Measurements from ENCODE around the gene KCNQ1. TPM values are rescaled to one million over a fixed set of nuclear protein-coding genes. Genes with fewer than 3 reads are reported as not detected.

Gene KCNQ1
- total and polyA plus RNA-seq, 2 of the 13 experiments (the other 11 are each of a cell fraction or from before 2014, with no cell fraction given): 0.02 to 0.08 TPM

DNA sequence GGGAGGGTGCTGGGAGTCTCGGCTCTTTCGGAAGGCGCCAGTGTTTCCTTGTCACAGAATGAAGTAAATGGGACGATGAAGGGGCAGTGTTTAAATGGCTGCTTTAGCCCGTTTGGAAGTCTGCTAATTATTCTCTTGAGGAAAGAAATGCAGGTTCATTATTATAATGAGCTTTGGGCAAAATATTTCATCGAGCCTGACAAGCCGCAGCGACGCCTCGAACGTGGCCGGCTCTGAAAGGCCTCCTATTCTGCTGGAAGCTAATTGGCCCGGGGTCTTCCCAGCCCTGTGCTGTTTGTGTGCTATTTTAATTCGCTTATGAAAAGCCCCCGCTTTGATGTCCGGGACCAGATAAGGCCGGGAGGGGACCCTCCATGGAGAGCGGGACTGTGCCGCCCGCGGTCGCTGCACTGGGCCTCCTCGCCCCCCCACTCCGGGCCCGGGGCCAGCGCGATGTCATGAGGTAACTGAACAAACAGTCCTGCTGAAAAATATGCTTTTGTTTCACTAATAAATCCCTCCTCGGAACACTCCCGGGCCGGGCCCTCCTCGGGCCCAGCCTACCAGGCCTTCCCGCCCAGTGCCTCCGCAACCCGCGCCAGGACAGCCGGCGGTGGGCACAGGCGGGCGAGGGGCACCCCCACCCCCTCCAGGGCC lies 362.3 kb downstream of the KCNQ1 start (continued):
- TF ChIP-seq, protein P1, sequence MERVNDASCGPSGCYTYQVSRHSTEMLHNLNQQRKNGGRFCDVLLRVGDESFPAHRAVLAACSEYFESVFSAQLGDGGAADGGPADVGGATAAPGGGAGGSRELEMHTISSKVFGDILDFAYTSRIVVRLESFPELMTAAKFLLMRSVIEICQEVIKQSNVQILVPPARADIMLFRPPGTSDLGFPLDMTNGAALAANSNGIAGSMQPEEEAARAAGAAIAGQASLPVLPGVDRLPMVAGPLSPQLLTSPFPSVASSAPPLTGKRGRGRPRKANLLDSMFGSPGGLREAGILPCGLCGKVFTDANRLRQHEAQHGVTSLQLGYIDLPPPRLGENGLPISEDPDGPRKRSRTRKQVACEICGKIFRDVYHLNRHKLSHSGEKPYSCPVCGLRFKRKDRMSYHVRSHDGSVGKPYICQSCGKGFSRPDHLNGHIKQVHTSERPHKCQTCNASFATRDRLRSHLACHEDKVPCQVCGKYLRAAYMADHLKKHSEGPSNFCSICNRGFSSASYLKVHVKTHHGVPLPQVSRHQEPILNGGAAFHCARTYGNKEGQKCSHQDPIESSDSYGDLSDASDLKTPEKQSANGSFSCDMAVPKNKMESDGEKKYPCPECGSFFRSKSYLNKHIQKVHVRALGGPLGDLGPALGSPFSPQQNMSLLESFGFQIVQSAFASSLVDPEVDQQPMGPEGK (CRISPR knock-in tag; IDR thresholded peaks at IDR 0.05): peak; percentile 75
- no peak for TF ChIP-seq ZNF234 (CRISPR knock-in tag; conservative IDR thresholded peaks at IDR 0.05)
- peak; percentile 23 for TF ChIP-seq HNRNPLL (IDR thresholded peaks at IDR 0.05; ENCODE audit: low read depth, low read length, poor library complexity, severe bottlenecking)
- TF ChIP-seq ZNF512 (CRISPR knock-in tag; IDR thresholded peaks at IDR 0.05): no peak
- 0 out of 2 replicates have a peak, but pooled peaks have one; percentile 8 for TF ChIP-seq BCL6 (CRISPR knock-in tag; IDR thresholded peaks at IDR 0.05)
- 0 out of 2 replicates have a peak, but pooled peaks have one; percentile 27 for TF ChIP-seq GATAD2A (CRISPR knock-in tag; IDR thresholded peaks at IDR 0.05)
- no peak for TF ChIP-seq MTF2 (CRISPR knock-in tag; IDR thresholded peaks at IDR 0.05; ENCODE audit: borderline replicate concordance)
- TF ChIP-seq CAMTA2 (CRISPR knock-in tag; IDR thresholded peaks at IDR 0.05; ENCODE audit: borderline replicate concordance): no peak
- TF ChIP-seq, protein P2, sequence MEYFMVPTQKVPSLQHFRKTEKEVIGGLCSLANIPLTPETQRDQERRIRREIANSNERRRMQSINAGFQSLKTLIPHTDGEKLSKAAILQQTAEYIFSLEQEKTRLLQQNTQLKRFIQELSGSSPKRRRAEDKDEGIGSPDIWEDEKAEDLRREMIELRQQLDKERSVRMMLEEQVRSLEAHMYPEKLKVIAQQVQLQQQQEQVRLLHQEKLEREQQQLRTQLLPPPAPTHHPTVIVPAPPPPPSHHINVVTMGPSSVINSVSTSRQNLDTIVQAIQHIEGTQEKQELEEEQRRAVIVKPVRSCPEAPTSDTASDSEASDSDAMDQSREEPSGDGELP (IDR thresholded peaks at IDR 0.05; ENCODE audit: borderline replicate concordance, low read depth): no peak
- TF ChIP-seq POLR2AphosphoS5 (IDR thresholded peaks at IDR 0.05; ENCODE audit: low read depth, low read length): no peak

Data from HepG2 (cell line).